Measurements from ENCODE around the gene NINJ2.
A peak's percentile ranks its signal among the peaks of the same experiment; 100 is the strongest.

The NINJ2 gene

GRCh38 chr12:546265-546919, 116.9 kb downstream of the NINJ2 start:
- no peak for DNase-seq

- DNase-seq, result no peak
Measured at GRCh38 chr12:545835-546234, 117.4 kb downstream of the NINJ2 start.

GRCh38 chr12:544941-545635, 118.2 kb downstream of the NINJ2 start:
- no peak for DNase-seq

- DNase-seq, result no peak
Measured at GRCh38 chr12:544142-544541, 119.1 kb downstream of the NINJ2 start.

GRCh38 chr12:543114-543451, 120.2 kb downstream of the NINJ2 start:
- DNase-seq, result no peak

GRCh38 chr12:542395-543113, 120.7 kb downstream of the NINJ2 start:
- DNase-seq, result no peak

- no peak for DNase-seq
Measured at GRCh38 chr12:541676-542324, 121.4 kb downstream of the NINJ2 start.

- no peak for DNase-seq
Measured at GRCh38 chr12:539540-540310, 123.5 kb downstream of the NINJ2 start.

- DNase-seq, result peak; percentile 45 to 89 (median 70)
Measured at GRCh38 chr12:538731-539539, 124.3 kb downstream of the NINJ2 start.

GRCh38 chr12:537772-538171, 125.5 kb downstream of the NINJ2 start:
- DNase-seq, result no peak

- DNase-seq, result no peak
Measured at GRCh38 chr12:536751-537245, 126.4 kb downstream of the NINJ2 start.

GRCh38 chr12:535396-535795, 127.8 kb downstream of the NINJ2 start:
- no peak for DNase-seq

GRCh38 chr12:534216-534615, 129.0 kb downstream of the NINJ2 start:
- DNase-seq, result no peak

- DNase-seq, result no peak
Measured at GRCh38 chr12:533718-534117, 129.5 kb downstream of the NINJ2 start.

GRCh38 chr12:532908-533565, 130.2 kb downstream of the NINJ2 start:
- DNase-seq, result no peak

- no peak for DNase-seq
Measured at GRCh38 chr12:531951-532585, 131.2 kb downstream of the NINJ2 start.

GRCh38 chr12:530821-531220, 132.4 kb downstream of the NINJ2 start:
- DNase-seq, result no peak

GRCh38 chr12:530308-530707, 132.9 kb downstream of the NINJ2 start:
- no peak for DNase-seq

GRCh38 chr12:527729-528128, 135.5 kb downstream of the NINJ2 start:
- DNase-seq, result no peak

GRCh38 chr12:527241-527640, 136.0 kb downstream of the NINJ2 start:
- no peak for DNase-seq

- DNase-seq, result no peak
Measured at GRCh38 chr12:526089-526488, 137.2 kb downstream of the NINJ2 start.

Measured in stimulated activated naive CD4-positive, alpha-beta T cell (primary cell).